HG02840 (cell line): ENCODE measurements around the gene C11orf54.

Experiments
- ATAC-seq: cut with Tn5 transposase; IDR thresholded peaks from one replicate; pipeline ENCODE4 v1.9.1; 2021; ENCODE audit warnings: mild to moderate bottlenecking, moderate library complexity, moderate number of reproducible peaks; ENCODE audit not compliant: unreplicated experiment, low FRiP score

C11orf54 gene

DNA sequence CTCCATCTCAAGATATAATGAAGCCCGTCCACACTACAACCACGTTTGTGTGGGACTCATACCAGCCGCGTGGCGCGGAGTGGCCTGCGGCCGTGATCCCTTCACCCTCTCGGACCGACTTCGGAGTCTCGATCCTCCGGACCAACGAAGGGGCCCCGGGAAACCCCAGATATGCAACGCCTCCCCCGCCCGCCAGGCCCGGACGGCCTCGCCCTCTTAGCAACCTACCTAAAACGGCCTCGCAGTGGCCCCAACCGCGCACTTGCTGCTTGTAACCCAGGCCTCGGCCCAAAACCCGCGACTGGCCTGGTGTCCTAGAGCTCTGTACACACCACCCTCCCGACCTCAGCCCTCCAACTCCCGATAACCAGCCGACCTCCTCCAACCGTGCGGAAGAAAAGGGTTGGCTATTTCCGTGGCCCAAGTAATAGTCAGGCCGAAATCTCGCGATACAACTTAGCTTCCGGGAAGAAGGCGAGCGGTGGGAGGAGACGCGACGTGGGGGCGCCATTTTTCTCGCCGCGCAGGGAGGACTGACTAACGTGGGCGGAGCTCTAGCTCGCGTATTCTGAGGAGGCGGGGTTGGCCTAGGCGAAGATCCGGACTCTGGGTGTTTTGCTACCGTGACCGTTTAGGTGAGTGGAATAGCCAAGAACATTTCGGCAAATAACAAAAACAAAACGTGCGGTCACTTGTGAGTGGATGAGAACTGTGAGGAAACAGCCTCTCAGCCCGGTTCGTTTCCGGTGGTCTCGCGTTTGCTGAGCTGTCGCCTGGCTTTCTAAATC lies at the start of gene C11orf54, which contains the start of gene TAF1D:
Gene C11orf54, plus strand, starts transcription at position 579 of the 788 bp plus-strand sequence. CDS start 5,722 bp downstream, outside the sequence.
Gene TAF1D, minus strand, starts transcription at position 402 of the 788 bp plus-strand sequence. CDS start 2,191 bp downstream, outside the sequence.
- ATAC-seq, result peak; percentile 87

DNA sequence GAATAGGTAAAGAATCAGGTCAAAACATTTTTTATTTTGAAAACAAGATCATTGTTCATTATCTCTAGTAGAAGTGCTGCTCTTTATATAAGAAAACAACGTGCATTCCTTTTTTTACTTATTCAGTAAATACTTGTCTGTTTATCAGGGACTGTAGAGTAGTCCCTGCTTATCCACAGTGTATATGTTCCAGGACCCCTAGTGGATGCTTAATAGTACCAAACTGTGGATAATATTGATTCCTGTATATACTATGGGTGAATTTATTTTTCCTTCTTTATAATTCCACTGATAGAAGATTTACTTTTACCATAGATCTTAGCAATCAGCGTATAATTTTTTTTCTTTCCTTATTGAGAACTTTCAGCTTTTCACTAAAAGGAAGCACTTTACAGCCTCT lies 47.4 kb upstream of the C11orf54 start:
- no peak for ATAC-seq

- ATAC-seq, result no peak
Measured at GRCh38 chr11:93694557-93694956, 46.9 kb upstream of the C11orf54 start.

DNA sequence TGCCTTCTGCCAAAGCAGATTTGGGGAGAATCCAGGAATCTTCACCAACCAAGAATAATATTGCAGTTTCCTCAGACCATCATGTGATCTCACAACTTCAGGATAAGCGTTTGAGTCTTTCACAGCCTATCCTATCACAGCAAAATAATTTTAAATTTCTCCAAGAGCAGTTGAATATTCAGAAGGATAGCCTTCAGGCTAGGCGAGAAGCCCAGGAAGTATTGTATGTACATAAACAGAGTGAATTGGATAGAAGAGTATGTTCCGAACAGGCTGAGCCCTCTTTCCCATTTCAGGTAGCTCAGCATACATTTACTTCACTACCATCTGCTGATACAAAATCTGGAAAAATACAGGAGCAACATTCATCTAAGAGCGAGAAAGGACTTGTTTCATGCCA lies 43.9 kb upstream of the C11orf54 start:
- no peak for ATAC-seq

DNA sequence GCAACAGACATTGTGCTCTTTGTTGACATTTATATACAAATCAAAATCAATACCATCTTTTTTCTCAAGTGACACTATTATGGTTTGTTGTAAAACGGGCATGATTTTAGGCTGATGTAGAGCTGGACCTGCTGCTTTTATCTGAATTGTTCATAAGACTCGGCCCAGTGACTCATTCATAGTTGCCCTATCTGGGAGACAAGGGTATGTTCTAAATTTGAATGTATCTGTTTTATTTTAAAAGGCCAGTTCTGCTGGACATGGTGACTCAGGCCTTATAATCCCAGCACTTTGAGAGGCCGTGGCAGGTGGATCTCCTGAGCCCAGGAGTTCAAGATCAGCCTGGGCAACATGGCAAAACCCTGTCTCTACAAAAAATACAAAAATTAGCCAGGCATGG lies 40.6 kb upstream of the C11orf54 start:
- ATAC-seq, result no peak

GRCh38 chr11:93704237-93704636 lies 37.2 kb upstream of the C11orf54 start:
- ATAC-seq, result no peak

DNA sequence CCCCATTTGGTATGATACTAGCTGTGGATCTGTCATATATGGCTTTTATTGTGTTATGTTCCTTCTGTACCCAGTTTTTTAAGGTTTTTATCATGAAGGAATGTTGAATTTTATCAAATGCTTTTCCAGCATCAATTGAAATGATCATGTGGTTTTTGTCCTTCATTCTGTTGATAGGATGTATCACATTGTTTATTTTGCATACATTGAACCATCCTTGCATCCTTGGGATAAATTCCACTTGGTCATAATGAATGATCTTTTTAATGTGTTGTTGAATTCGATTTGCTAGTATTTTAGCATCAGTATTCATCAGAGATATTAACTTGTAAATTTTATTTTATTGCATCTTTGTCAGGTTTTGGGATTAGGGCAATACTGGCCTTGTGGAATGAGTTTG lies 31.2 kb upstream of the C11orf54 start:
- no peak for ATAC-seq

- ATAC-seq, result no peak
Measured at GRCh38 chr11:93712678-93713077, 28.8 kb upstream of the C11orf54 start.

DNA sequence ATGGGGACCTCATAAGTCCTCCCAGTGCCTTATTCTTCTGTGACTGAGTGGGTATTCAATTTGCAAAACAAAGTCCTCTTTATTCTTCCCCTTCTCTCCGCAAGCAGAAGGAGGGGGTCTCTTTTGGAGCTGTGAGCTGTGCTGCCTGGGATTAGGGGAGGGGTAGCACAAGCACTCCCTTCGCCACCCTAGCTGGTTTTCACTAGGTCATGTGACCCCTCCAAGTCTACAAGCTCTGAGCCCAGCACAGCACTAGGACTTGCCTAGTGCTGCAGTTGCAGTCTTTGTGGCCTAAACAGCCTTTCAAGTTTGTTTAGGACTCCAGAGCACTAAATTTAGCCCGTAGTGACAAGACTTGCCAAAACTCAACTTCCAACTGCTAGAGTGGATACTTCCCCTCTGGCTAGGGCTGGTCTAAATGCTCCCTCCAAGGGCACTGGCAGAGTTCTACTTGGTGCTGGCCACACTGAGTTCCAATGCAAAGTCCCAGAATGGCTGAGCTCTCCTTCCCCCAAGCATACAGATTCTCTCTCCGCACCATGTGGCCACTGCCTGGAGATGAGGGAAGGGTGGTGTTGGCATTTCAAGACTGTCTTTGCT lies 25.6 kb upstream of the C11orf54 start:
- no peak for ATAC-seq

- ATAC-seq, result no peak
Measured at GRCh38 chr11:93717501-93717900, 24.0 kb upstream of the C11orf54 start.

GRCh38 chr11:93718057-93718563 lies 23.4 kb upstream of the C11orf54 start:
- peak; percentile 66 for ATAC-seq

- no peak for ATAC-seq
Measured at GRCh38 chr11:93719310-93719709, 22.2 kb upstream of the C11orf54 start.

GRCh38 chr11:93720522-93720921 lies 20.9 kb upstream of the C11orf54 start:
- ATAC-seq, result no peak

DNA sequence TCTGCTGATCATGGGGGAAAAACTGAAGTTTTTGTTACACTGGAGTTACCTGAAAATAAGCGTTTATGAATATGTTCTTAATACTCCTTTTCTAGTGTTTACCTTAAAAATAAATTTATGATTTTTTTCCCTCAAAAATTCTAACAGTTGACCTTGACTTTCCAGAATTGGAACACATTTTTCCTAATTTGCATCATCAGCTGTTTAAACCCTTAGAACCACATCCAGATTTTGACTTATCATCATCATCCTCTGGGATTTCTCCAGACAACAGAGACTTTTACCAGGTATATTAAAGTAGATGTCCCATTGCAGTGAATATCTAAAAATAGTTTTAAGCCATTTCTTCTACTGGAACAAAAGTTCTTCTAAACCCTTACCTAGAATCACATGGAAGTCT lies 17.4 kb upstream of the C11orf54 start:
- no peak for ATAC-seq

DNA sequence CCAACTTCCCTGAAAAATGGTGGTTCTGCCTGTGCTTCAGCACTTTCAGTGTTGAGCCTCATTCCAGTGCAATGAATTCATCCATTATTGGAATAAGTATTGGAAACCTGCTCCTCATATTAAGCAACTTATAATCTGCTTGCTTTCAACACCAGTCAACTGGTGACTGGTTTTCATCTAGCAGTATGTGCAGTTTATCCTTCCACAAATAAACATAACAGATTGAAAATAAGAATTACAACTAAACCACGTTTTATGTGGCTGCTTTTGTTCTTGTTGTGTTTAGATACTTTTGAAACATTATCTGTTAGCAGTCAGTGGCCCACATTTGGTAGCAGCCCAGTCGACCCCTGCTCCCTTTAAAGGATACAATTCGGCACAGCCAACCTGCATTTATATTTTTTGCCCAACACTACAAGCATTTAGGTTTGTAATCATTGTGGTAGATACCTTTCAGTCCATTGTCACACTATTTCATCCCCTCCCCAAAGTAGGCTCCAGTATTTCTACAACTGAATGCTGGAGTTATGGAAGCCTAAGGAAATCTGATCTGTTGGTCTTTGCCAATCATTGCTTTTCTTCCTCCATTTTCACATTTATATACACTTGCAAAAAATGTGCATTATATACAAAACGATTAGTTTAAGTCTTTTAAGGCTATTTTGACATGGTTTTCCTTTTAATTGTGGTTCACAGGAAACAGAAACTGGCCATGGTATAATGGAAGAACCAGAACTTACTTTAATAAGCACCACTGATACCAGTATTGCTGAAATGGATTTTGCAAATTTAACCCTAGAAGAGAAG lies 13.3 kb upstream of the C11orf54 start:
- no peak for ATAC-seq

DNA sequence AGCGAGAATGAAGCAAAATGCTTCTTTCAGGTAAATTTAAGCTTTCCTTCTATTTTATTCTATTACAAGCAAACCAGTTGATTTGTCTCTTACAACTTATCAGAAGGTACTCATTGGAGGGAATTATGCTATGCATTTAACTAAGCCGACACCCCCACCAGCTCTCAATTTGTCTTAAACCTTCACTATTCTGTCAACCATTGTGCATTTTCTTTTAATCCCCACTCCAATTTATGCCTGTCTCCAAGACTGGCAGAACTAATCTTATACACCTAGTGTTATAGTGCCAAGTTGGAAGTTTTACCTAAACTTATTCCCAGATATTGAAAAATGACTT lies 12.7 kb upstream of the C11orf54 start:
- no peak for ATAC-seq

DNA sequence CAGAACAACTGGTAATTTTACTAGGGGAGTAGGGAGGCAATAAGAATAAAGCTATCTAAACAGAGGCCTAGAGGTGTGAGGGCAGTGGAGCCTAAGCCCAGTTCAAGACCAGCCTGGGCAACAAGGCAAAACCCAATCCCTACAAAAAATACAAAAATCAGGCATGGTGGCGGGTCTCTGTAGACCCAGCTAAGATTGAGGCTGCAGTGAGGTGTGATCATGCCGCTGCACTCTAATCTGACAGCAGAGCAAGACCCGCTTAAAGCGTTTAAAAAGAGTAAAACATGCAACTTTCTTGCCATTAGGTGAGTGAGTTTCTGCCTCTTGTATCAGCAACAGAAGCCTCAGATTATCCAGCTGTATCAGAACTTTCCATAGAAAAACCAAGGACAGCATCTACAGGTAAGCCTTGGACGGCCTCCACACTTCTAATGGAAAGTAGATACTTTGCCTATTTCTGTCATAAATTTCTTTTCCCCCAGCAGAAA lies 12.3 kb upstream of the C11orf54 start:
- no peak for ATAC-seq

DNA sequence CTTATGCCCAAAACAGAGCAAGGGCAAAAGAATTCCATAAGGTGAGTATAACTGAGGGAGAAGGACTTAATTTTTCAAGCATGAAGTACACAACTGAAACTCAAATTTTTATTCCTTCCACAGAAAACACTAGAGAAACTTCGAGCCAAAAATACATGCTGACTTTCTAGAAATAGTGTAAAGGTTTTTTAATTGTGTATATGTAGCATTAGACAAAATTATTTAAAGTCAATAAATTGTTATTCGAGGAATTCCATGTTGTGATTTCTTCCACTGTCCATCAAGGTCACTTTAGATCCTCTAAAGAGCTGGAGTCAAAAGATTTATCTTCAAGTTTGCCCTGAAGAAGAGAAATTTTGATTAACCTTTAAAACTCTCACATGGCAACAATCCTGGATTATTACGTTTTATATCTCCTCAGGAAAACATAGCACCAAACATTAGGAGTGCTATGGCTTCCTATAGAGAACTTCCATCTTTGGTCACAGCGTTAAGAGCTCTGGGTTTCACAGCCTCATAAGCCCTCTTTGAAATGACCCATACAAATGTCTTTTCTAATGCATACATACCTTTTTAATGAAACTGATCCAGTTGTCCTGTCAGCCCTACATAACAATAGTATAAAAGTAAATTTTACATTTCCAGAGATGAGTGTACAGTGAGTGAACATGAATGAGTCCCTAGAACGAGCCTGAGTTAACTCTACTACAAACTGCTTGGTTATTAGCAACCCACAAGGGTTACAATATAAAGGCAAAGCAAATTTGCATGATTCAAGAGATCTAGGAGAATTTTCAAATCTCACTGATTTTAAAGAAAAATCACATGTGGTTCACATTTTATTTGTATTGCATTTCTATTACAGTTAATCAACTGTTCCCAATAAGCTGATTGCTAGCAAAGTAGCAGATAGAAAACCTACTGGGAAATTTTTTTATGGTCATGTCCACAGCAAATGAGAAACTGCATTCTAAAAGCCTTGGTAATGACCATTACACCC lies 11.1 kb upstream of the C11orf54 start:
- ATAC-seq, result no peak

GRCh38 chr11:93732237-93732892 lies 9.1 kb upstream of the C11orf54 start:
- ATAC-seq, result no peak
